A549 (cell line): ENCODE data around the gene DHFR2.

Experiments used
- CHD4 ChIP-seq: fragments of 200-600 bp; sonication (generic); IDR thresholded peaks from 2 replicates; pipeline ENCODE4 v1.6.1; 2016; ENCODE audit warnings: antibody characterized with exemption, mild to moderate bottlenecking, borderline replicate concordance
- EP300 ChIP-seq, 2 experiments: fragments of >200 bp; sonication (Bioruptor Twin); formaldehyde crosslinking; IDR thresholded peaks; 2 replicates in 1 of 2; 3 replicates in 1 of 2; pipeline ENCODE4 v1.6.1; 2016 to 2017
- ESRRA ChIP-seq: fragments of 150-350 bp; IDR thresholded peaks from 2 replicates; pipeline ENCODE4 v1.6.1; 2014; ENCODE audit warnings: mild to moderate bottlenecking, low read length, borderline replicate concordance
- MYC ChIP-seq: IDR thresholded peaks from 2 replicates; pipeline ENCODE4 v1.6.1; 2012; ENCODE audit warnings: mild to moderate bottlenecking, inconsistent platforms, low read length, improper control_type of control experiment, borderline replicate concordance
- PHF8 ChIP-seq: fragments of 200-600 bp; sonication (generic); IDR thresholded peaks from 2 replicates; pipeline ENCODE4 v1.6.1; 2016; ENCODE audit warnings: low read depth, mild to moderate bottlenecking, antibody characterized with exemption, moderate library complexity, borderline replicate concordance
- POLR2A ChIP-seq: IDR thresholded peaks from 2 replicates; pipeline ENCODE4 v1.6.1; 2012; ENCODE audit warnings: mild to moderate bottlenecking, low read length
- TF ChIP-seq, protein P1 (sequence below): fragments of >200 bp; sonication (Bioruptor Twin); formaldehyde crosslinking; IDR thresholded peaks from 3 replicates; pipeline ENCODE4 v1.5.1; 2016

DNA sequence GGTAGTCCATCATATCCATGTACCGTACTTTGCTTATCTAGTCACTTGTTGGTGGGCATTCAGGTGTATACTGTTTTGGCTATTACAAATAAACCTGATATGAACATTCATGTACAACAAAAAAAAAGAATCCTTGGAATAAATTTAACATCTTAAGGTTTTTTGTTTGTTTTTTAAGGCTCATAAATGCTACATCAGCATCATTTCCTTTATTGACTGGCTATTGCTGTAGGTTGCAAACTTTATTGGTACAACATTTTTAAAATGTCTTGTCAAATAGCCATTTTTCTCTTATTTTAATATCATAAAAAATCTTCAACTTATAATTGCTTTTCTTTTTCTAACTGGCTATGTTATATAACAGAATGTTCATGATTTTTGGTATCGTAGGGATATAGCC, 16.2 kb downstream of the DHFR2 start:
- TF ChIP-seq CHD4 = no peak
- TF ChIP-seq, protein P1, sequence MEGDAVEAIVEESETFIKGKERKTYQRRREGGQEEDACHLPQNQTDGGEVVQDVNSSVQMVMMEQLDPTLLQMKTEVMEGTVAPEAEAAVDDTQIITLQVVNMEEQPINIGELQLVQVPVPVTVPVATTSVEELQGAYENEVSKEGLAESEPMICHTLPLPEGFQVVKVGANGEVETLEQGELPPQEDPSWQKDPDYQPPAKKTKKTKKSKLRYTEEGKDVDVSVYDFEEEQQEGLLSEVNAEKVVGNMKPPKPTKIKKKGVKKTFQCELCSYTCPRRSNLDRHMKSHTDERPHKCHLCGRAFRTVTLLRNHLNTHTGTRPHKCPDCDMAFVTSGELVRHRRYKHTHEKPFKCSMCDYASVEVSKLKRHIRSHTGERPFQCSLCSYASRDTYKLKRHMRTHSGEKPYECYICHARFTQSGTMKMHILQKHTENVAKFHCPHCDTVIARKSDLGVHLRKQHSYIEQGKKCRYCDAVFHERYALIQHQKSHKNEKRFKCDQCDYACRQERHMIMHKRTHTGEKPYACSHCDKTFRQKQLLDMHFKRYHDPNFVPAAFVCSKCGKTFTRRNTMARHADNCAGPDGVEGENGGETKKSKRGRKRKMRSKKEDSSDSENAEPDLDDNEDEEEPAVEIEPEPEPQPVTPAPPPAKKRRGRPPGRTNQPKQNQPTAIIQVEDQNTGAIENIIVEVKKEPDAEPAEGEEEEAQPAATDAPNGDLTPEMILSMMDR = no peak
- no peak for TF ChIP-seq MYC
- TF ChIP-seq POLR2A = no peak
- TF ChIP-seq PHF8 = no peak
- TF ChIP-seq ESRRA = no peak
- TF ChIP-seq EP300 (IDR thresholded peaks at IDR 0.05) = no peak
